HG03521 (cell line): Measurements from ENCODE around the gene BNC2.

Source experiments
- ATAC-seq: cut with Tn5 transposase; IDR thresholded peaks from one replicate; pipeline ENCODE4 v1.9.1; 2021; ENCODE audit warnings: mild to moderate bottlenecking, moderate library complexity; ENCODE audit not compliant: unreplicated experiment

BNC2 gene

GRCh38 chr9:16431666-16432392 is 438.6 kb downstream of the BNC2 start:
- no peak for ATAC-seq

DNA sequence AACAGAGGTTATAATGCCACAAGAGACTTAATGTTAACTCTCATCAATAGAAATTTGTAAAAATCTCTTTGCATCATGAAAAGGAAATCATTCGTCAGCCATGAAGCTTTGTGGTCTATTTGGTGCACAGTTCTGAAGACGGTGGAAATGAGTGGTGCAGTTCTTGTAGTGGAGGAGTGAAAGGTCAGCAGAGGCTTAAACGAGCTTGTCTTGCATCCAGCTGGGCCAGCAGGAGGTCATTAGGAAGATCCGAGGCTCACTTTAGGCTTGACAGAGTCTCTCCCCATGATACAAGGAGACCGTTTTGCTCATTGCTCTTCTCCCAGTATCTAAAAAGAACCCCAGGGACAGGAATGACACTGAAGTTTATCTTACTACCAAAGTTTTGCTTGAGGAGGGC is 440.8 kb downstream of the BNC2 start:
- no peak for ATAC-seq

DNA sequence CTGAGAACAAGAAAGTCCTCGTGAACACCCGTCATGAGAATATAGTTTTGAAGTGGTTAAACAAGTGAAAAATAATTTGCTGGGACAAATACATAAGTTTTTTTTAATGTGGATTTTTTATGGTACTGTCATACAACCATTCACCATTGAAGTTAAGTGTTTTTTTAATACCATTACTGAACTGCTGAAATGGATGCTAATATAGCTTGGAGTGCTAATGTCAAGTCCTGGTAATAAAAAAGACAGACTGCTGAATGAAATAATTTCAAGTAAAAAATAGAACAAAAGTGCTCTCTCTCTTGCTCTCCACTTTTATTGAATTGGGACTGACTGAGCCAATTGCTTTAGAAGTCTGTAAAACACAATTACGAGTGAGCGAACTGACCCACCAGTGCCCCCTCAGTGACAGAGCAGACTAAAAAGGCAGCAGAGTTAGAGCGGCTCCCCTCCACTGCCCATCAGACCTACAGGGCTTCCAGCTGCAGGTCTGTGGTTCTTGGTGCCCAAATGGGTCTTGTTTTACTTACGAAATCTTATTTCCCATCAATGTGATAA is 442.5 kb downstream of the BNC2 start:
- ATAC-seq: no peak

DNA sequence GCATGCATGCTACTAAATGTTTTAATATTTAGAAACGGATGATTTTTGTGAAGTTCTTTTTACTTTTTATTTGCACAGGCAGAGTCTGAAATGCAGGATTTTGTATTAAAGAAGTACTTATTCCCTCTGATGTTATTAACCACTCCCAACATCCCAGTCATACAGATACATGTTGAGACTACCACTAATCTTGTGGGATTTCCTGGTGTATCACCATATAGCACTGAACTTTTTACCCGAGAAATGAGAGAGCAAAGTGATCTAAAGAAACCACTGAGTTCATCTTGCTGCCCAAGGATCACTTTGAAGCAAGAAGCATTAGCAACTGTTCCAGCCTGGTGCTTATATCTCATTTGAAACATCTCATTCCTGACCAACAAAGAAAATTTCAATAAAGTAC is 443.8 kb downstream of the BNC2 start:
- ATAC-seq: no peak

DNA sequence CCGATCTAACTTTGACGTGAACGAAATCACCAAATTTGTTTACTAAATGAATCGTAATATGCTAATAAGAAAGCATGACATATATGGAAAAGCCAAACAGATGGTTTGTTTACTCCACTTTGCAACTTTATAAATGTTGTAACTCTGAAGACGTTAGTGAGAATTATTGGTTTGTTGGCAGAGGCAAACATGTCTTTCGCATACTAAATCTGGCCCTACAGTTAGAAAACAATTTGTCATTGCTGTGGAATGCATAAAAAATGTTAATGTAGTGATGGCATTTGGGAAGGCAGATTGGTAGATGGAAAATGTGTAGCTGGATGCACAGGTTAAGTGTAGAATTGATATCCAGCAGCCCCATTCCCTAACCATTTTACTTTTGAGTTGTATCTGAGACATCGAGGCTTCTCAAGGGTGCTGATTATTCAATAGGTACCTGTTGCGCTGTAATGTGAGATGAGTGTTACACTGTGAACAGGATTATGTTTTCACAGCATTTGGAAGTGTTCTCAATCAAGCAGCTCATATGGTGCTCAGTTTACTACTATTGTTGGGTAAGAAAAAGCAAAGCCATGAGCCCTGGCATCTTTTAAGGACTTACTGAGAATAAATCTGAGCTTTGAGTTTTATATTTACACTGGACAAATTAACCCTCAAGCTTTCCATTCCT is 444.8 kb downstream of the BNC2 start:
- no peak for ATAC-seq

- no peak for ATAC-seq
These were observed 448.4 kb downstream of the BNC2 start for GRCh38 chr9:16422114-16422513.

GRCh38 chr9:16421532-16421931 is 448.9 kb downstream of the BNC2 start:
- no peak for ATAC-seq

- no peak for ATAC-seq
These were observed 451.3 kb downstream of the BNC2 start for GRCh38 chr9:16419124-16419523.

DNA sequence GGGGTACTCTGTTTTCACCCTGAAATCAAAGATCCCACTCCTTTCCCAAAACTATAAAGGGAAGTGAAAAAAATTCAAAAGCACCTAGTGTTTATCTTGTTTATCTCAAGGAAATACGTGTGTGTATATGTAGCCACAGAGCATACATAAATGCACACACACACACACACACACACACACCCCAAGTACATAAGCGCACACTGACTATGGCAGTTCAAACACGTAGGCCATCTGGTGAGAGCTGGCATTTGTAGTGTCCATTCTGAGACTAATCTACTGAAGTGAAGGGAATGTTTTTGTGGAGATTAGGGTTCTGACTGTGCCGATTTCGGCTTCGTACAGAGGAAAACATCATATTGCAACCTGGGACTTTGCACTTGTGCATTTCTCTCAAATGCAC is 451.7 kb downstream of the BNC2 start:
- ATAC-seq: no peak

DNA sequence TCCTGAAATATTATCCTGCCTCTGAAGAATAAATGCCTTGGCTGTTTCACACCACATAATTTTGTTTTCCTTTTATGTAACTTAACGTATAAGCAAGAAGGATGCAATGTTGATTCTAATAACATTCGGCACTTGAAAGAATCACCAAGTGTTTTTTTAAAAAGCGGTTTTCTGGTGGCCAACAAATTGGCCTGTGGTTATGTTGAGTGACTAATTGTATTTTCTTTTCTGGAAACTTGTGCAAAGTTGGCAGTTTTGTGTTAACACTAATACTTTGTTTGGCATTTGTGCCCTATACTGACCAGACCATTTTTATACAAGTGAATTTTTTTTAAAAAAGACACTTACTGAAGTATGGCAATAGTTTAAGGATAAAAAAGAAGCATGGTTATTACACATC is 452.7 kb downstream of the BNC2 start:
- no peak for ATAC-seq

DNA sequence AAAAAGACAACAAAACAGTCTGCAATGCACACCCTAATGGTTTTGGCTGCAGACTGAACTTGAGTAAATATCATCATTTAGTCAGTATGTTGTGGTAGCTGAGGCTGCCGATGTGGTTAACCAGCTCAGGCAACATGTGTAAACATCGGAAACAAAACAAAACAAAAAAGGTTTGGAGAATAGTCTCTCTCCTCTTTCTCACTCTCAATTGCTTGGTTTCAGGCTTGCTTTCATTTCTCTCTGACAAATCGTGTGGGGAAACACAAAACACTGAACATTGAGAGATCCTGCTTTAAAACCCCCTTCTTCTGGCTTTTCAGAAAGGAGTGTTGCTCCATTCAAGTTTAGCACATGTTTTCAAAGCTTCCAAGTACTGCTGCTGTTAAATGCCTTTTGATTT is 453.3 kb downstream of the BNC2 start:
- no peak for ATAC-seq

GRCh38 chr9:16414451-16414850 is 456.0 kb downstream of the BNC2 start:
- ATAC-seq: no peak

- ATAC-seq: no peak
These were observed 456.9 kb downstream of the BNC2 start for GRCh38 chr9:16413509-16414016.

GRCh38 chr9:16412740-16413139 is 457.7 kb downstream of the BNC2 start:
- ATAC-seq: no peak

GRCh38 chr9:16411311-16411710 is 459.2 kb downstream of the BNC2 start:
- ATAC-seq: no peak

DNA sequence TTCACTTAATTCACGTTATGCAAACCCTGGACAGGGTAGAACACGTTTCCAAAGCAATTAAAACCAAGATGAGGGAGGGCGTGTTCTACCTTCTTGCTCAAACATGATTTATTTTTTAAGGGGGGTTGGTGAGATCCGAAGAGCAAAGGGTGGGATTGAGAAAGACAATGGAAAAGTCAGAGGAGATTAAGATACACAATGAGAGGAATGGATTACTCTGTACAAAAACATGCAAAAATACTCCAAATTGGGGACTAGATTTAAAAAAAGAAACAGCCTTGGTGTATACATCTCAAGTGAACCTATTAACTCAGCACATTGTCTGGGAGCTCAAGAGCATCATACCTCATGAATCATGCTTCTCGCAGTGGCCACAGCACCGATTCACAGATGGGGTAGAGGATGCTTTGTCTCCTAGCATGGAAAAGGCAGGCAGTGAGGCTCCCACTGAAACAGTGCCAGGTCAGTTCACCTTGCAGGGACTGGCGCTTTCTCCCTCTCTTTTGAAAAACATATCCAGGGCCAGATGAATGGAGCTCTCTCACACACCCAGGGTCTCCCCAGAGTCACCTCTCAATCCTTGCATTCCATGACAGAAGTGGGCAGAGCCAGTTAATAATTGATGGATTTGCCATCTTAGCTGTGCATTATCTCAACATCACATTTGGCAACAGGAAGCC is 459.7 kb downstream of the BNC2 start:
- no peak for ATAC-seq

DNA sequence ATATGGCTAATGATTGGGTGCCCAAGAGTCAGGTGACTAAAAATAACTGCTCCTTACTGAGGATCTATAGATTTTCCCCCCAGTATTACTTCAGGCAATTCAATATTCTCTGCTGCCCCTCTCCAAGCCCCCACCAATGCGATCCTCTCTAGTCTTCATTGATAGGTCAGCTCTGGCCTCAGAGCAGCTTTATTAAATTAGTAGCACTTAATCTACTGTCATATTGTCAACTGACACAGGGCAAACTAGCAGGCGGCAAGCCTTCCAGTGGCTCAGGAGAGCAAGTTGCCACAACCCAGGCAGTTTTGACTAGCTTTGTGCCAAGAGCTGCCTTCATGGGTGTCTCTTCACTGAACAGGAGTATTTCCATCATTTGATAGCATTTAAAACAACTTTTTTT is 462.9 kb downstream of the BNC2 start:
- ATAC-seq: no peak

- no peak for ATAC-seq
These were observed 463.8 kb downstream of the BNC2 start for GRCh38 chr9:16406526-16407225.

GRCh38 chr9:16405421-16405820 is 465.0 kb downstream of the BNC2 start:
- no peak for ATAC-seq

DNA sequence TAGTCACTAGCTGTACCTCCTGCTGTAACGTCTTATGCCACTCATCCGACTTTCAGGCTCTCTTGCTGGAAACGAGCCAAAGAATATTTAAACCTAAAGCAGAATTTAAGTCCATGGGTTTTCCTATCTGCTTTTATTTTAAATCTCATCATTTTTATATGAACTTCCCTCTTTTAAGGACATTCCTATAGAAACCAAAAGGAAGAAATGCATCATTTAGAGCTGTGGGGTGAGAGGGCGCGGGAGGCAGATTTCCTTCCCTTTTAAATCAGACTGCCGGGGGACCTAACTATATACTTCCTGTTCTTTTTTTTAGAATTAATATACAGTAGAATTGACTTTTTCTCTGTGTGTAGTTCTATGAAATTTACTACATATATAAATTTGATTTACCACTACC is 468.8 kb downstream of the BNC2 start:
- no peak for ATAC-seq

- ATAC-seq: no peak
These were observed 471.8 kb downstream of the BNC2 start for GRCh38 chr9:16398691-16399090.
